HepG2 (cell line): ENCODE measurements around the gene CSNK2A1. TPM values are rescaled to one million over a fixed set of nuclear protein-coding genes. Genes with fewer than 3 reads are reported as not detected.

Experiments used
- CHCHD3 ChIP-seq: sonication (generic); formaldehyde crosslinking; IDR thresholded peaks from 2 replicates; pipeline ENCODE4 v1.8.0; 2022; ENCODE audit warnings: mild to moderate bottlenecking, missing genetic modification reagents, moderate library complexity
- CHD2 ChIP-seq: IDR thresholded peaks from 2 replicates; pipeline ENCODE4 v1.6.1; 2011; ENCODE audit warnings: low read depth, low read length, improper control_type of control experiment
- DZIP1 ChIP-seq: sonication (generic); formaldehyde crosslinking; IDR thresholded peaks from 2 replicates; pipeline ENCODE4 v1.5.0; 2020; ENCODE audit warnings: mild to moderate bottlenecking, missing genetic modification reagents
- EED ChIP-seq: sonication (generic); formaldehyde crosslinking; IDR thresholded peaks from 2 replicates; pipeline ENCODE4 v1.5.0; 2020; ENCODE audit warnings: mild to moderate bottlenecking, missing genetic modification reagents
- GABPB1 ChIP-seq: IDR thresholded peaks from 2 replicates; pipeline ENCODE4 v1.6.1; 2016; ENCODE audit warnings: mild to moderate bottlenecking, missing genetic modification reagents, moderate library complexity, missing compliant biosample characterization
- MBD4 ChIP-seq: IDR thresholded peaks from 2 replicates; pipeline ENCODE4 v1.6.1; 2012; ENCODE audit warnings: low read length, inconsistent platforms, borderline replicate concordance
- NFE2L1 ChIP-seq: sonication (generic); formaldehyde crosslinking; IDR thresholded peaks from 2 replicates; pipeline ENCODE4 v1.4.0; 2020; ENCODE audit warnings: missing genetic modification reagents, mild to moderate bottlenecking, borderline replicate concordance
- PHF8 ChIP-seq: sonication (generic); formaldehyde crosslinking; IDR thresholded peaks from 2 replicates; pipeline ENCODE4 v1.5.0; 2020; ENCODE audit warnings: missing genetic modification reagents
- PRPF4 ChIP-seq: fragments of 200-400 bp; formaldehyde crosslinking; IDR thresholded peaks from 2 replicates; pipeline ENCODE4 v1.6.1; 2016; ENCODE audit warnings: low read length, low read depth; ENCODE audit not compliant: poor library complexity, severe bottlenecking
- REXO4 ChIP-seq: sonication (generic); formaldehyde crosslinking; IDR thresholded peaks from 2 replicates; pipeline ENCODE4 v1.8.0; 2022; ENCODE audit warnings: missing genetic modification reagents, mild to moderate bottlenecking, borderline replicate concordance
- STAG1 ChIP-seq: sonication (generic); formaldehyde crosslinking; IDR thresholded peaks from 2 replicates; pipeline ENCODE4 v1.4.0; 2020; ENCODE audit warnings: missing genetic modification reagents
- UBTF ChIP-seq: sonication (generic); formaldehyde crosslinking; IDR thresholded peaks from 2 replicates; pipeline ENCODE4 v1.4.0; 2020; ENCODE audit warnings: mild to moderate bottlenecking, missing genetic modification reagents
- ZBTB4 ChIP-seq: sonication (generic); formaldehyde crosslinking; IDR thresholded peaks from 2 replicates; pipeline ENCODE4 v1.4.0; 2020; ENCODE audit warnings: missing genetic modification reagents, mild to moderate bottlenecking, borderline replicate concordance
- ZMYM3 ChIP-seq: sonication (generic); formaldehyde crosslinking; IDR thresholded peaks from 2 replicates; pipeline ENCODE4 v1.5.1; 2020; ENCODE audit warnings: mild to moderate bottlenecking, missing genetic modification reagents
- ZNF296 ChIP-seq: sonication (generic); formaldehyde crosslinking; conservative IDR thresholded peaks from 2 replicates; pipeline ENCODE4 v1.5.0; 2020; ENCODE audit warnings: mild to moderate bottlenecking, missing genetic modification reagents
- ZNF552 ChIP-seq: sonication (generic); formaldehyde crosslinking; IDR thresholded peaks from 2 replicates; pipeline ENCODE4 v1.9.0; 2022; ENCODE audit warnings: missing genetic modification reagents, mild to moderate bottlenecking, borderline replicate concordance
- polyA plus RNA-seq, 8 experiments: library from polyadenylated mRNA; depleted of rRNA in 3 of 8; stranded (reverse) in 7 of 8; unstranded in 1 of 8; fragments of >200 nt; fragmentation: Illumina TruSeq in 4 of 8; extraction: Trizol in 4 of 8; gene quantifications; 2 replicates each; pipeline versions ENCODE4 v1.2.1 to v1.2.3, GENCODE V29; 2011 to 2016; ENCODE audit warnings: low read depth in 4 of 8, missing spikeins in 1 of 8, mixed read lengths in 1 of 8; ENCODE audit not compliant: insufficient read depth in 1 of 8
- total RNA-seq, 5 experiments: library from RNA; depleted of rRNA; stranded (reverse); fragments of >200 nt; fragmentation: Illumina TruSeq; extraction: Trizol; gene quantifications; 2 replicates each; pipeline ENCODE4 v1.2.3, GENCODE V29; 2016; ENCODE audit warnings: low read depth in 1 of 5
- TF ChIP-seq, protein P1 (sequence below): sonication (generic); formaldehyde crosslinking; IDR thresholded peaks from 2 replicates; pipeline ENCODE4 v1.4.0; 2020; ENCODE audit warnings: low read depth, mild to moderate bottlenecking, missing genetic modification reagents
- TF ChIP-seq, protein P2 (sequence below): IDR thresholded peaks from 2 replicates; pipeline ENCODE4 v1.6.1; 2016; ENCODE audit warnings: control low read depth

The CSNK2A1 gene
- total and polyA plus RNA-seq, 2 of the 13 experiments (the other 11 are each of a cell fraction or from before 2014, with no cell fraction given): 153 to 231 TPM

GRCh38 chr20:431012-431904 lies 112.3 kb downstream of the CSNK2A1 start (continued):
- TF ChIP-seq UBTF (peak; percentile 56; the same call in 1 of the 2 replicates), MBD4 (no peak), PHF8 (peak; percentile 61), NFE2L1 (CRISPR knock-in tag) (no peak; the same call in 1 of the 2 replicates), GABPB1 (CRISPR knock-in tag) (peak; percentile 58), REXO4 (CRISPR knock-in tag) (no peak), STAG1 (CRISPR knock-in tag) (peak; percentile 100), CHD2 (peak; percentile 50; the same call in 1 of the 2 replicates), PRPF4 (no peak), DZIP1 (CRISPR knock-in tag) (no peak), ZMYM3 (no peak; the same call in 1 of the 2 replicates), EED (CRISPR knock-in tag) (no peak), ZNF296 (CRISPR knock-in tag) (no peak), ZNF552 (CRISPR knock-in tag) (no peak), ZBTB4 (peak; percentile 49; the same call in 1 of the 2 replicates), CHCHD3 (no peak)
- TF ChIP-seq, protein P1, sequence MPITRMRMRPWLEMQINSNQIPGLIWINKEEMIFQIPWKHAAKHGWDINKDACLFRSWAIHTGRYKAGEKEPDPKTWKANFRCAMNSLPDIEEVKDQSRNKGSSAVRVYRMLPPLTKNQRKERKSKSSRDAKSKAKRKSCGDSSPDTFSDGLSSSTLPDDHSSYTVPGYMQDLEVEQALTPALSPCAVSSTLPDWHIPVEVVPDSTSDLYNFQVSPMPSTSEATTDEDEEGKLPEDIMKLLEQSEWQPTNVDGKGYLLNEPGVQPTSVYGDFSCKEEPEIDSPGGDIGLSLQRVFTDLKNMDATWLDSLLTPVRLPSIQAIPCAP (CRISPR knock-in tag): 0 out of 2 replicates have a peak, but pooled peaks have one; percentile 35
- TF ChIP-seq, protein P2, sequence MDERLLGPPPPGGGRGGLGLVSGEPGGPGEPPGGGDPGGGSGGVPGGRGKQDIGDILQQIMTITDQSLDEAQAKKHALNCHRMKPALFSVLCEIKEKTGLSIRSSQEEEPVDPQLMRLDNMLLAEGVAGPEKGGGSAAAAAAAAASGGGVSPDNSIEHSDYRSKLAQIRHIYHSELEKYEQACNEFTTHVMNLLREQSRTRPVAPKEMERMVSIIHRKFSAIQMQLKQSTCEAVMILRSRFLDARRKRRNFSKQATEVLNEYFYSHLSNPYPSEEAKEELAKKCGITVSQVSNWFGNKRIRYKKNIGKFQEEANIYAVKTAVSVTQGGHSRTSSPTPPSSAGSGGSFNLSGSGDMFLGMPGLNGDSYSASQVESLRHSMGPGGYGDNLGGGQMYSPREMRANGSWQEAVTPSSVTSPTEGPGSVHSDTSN: no peak
